GM19193 (cell line): Measurements from ENCODE around the gene SGK1.

ENCODE experiments used
- POLR2A ChIP-seq: IDR thresholded peaks from 4 replicates; pipeline ENCODE4 v1.6.1; 2011; ENCODE audit not compliant: insufficient read depth, insufficient read length; ENCODE audit errors: extremely low read depth

The SGK1 gene

DNA sequence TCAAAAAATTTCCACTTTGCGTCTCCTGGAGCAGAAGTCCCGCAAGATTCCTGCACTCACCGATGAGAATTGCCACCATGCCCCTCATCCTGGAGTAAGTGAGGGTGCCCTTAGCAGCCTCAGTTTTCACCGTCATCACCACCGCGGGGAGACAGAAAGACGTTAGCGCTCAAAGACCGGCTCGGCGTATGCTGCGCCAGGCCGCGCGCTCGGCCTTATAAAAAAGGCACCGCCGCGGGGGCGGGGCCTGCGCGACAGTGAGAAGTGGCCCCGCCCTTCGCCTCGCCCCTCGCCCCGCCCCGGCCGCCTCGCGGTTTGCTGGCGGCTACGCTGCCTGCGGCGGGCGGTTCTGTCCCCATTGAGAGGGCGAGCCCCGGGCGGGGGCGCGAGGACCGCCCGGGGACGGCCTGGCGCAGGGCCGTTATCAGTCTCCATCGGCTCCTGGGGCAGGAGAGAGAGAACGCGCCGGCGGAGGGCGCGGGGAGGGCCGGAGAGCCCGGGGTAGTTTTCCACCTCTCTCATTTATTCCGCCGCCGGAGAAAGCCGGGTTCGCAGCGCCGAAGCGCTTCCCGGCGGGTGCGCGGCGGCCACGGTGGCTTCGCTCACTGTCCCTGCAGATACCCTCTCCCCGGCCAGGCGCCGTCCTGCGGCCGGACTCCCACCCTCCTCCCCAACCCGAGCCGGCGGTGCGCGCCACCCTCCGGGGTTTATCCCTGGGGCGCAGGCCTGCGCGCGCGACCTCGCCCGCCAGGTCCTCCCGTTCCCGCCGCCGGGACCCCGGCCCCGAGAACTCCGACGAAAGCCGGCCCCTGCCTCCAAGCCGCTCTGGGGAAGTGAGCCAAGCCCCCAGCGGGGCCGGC, 143.0 kb downstream of the SGK1 start:
- peak; percentile 96 for TF ChIP-seq POLR2A

DNA sequence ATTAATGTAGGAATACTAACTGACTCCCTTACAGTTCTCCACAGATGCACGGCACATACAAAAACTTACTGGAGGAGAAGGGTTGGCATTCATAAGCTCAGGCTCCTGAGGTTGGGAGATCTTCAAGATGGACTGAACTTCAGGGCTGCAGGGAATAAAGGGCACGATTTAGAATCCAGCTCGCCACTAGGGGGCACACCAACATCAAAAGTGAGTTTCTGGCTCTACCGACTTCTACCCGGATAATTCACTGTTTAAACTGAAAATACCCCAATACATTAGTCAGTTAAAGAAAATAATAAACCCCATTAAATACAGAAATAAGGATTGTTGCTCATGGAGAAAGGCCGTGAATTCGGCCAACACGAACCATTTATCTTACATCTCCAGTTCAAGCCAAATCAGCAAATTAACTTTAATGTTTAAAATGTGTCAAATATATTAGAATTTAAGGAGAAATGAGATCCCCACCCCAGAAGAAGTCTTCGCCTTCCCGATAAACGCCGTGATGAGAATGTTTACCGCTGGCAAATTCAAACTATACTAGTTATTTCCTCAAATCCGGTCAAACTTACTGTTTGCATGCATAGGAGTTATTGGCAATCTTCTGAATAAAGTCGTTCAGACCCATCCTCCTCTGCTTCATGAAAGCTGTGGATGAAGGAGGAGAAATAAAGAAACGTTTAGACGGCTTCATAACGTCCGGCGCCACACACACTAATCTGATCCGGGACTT, 143.8 kb downstream of the SGK1 start:
- TF ChIP-seq POLR2A: no peak

DNA sequence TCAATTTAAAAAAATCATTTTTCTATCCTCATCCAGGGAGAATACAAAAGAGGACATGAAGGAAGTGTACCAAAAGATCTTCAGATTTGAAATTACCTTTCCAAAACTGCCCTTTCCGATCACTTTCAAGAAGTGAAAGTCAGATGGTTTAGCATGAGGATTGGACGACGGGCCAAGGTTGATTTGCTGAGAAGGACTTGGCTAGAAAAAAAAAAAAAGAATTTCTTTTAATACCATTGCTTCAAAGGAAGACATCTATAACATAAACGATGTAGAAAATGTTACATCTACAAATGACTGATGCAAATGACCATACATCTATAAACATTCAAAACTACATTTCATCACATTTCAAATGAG, 144.6 kb downstream of the SGK1 start:
- no peak for TF ChIP-seq POLR2A

DNA sequence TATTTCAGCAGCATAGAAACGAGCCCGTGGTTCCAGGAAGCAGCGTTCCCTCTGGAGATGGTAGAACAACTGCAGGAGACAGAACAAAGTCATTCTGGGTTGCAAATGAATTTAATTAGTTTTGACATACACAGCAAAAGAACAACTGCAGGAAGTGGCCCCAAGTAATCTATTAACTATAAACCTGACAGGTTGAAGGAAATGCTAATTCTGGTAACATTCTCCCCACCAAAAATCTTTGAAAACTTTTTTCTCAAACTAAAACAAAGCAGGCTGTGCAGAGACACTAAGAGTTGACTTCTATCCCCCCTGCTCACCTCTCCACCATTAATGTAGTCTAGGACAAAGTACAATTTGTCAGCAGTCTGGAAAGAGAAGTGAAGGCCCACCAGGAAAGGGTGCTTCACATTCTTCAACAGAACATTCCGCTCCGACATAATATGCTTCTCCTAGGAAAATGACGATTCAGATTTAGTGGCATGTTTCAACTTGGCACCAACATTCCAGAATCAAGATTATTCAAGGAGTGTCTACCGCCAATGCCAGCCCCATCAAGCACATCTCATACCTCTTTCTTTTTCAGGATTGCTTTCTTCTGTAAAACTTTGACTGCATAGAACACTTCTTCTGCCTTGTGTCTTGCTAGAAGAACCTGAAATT, 145.1 kb downstream of the SGK1 start:
- TF ChIP-seq POLR2A: no peak

GRCh38 chr6:134172020-134172705, 145.7 kb downstream of the SGK1 start:
- TF ChIP-seq POLR2A: no peak

- TF ChIP-seq POLR2A: no peak
These were observed 146.4 kb downstream of the SGK1 start for GRCh38 chr6:134171517-134171916.

- no peak for TF ChIP-seq POLR2A
These were observed 147.1 kb downstream of the SGK1 start for GRCh38 chr6:134170844-134171243.

GRCh38 chr6:134169871-134170486, 147.9 kb downstream of the SGK1 start:
- no peak for TF ChIP-seq POLR2A

DNA sequence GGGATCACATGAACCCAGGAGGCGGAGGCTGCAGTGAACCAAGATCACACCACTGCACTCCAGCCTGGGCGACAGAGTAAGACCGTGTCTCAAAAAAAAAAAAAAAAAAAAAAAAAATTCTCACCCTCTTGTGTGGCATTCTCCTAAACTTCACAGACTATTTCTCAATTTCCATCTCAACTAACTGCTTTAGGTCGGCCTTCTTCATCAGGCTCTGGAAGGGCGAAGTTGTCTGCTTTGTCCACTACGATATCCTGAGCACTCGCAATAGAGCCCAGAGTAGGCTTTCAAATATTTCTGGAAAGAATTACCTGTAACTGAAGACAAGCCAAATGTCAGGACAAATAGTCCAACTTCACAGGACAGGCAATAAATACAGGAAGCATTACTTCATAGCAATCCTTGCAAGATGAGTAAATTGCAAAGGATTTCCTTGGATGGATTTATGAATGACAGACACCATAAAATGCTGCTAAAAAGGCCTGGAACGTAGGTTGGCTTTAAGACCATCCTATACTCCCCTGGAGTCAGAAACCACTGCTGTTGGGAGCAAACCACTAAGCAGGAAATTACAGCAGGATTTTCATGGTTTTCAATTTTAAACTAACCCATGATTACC, 149.2 kb downstream of the SGK1 start:
- TF ChIP-seq POLR2A: no peak

DNA sequence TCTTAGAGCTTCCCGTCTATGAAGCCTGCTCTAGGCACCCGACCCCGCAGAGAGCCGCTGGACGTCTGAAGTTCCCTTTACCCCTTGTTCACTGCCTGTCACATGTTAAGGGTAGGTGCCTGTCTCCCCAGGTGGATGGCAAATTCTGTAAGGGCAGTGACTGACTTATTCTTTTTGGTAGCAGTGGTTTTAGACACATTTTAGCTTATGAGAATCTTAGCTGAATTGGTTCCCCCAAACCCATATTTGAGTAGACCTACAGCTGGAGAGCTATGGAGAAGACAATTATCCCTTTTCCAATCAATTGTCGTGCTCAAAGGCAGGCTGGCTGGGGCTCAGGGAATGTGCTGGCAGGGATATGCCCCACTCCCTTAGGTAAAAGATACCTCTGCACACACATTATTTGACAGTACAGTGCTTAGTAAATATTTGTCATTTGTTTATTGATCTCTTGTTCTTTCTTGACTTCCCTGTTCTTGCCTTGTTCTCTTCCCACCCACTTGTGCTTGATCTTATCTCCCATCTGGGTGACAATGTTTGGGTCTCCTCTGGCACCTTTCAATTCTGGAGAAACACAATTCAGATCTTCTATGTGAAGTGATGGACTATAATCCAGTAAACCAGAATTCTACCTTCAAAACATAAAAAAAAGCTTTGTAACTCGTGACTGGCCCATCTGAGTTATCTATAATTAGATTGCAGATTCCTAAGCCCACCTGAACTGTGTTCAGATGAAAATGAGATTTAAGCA, 151.2 kb downstream of the SGK1 start:
- no peak for TF ChIP-seq POLR2A

- no peak for TF ChIP-seq POLR2A
These were observed 152.2 kb downstream of the SGK1 start for GRCh38 chr6:134165561-134166201.

GRCh38 chr6:134164300-134164699, 153.6 kb downstream of the SGK1 start:
- TF ChIP-seq POLR2A: no peak

- no peak for TF ChIP-seq POLR2A
These were observed 155.0 kb downstream of the SGK1 start for GRCh38 chr6:134162932-134163331.
